ENCODE measurements around the gene SLC17A2.

Gene SLC17A2

GRCh38 chr6:25962149-25963127 is 31.9 kb upstream of the SLC17A2 start, which contains the start of gene TRIM38:
TRIM38 (plus strand) TSS chr6:25962802; CDS start chr6:25966523, 3,721 bp downstream.
- POLR2A ChIA-PET = interaction anchor here (1.2 kb wide), 1 partner anchor 30 kb away, joined by 5 read pairs; no protein-coding TSS in a partner anchor
- TF ChIP-seq, protein P1, sequence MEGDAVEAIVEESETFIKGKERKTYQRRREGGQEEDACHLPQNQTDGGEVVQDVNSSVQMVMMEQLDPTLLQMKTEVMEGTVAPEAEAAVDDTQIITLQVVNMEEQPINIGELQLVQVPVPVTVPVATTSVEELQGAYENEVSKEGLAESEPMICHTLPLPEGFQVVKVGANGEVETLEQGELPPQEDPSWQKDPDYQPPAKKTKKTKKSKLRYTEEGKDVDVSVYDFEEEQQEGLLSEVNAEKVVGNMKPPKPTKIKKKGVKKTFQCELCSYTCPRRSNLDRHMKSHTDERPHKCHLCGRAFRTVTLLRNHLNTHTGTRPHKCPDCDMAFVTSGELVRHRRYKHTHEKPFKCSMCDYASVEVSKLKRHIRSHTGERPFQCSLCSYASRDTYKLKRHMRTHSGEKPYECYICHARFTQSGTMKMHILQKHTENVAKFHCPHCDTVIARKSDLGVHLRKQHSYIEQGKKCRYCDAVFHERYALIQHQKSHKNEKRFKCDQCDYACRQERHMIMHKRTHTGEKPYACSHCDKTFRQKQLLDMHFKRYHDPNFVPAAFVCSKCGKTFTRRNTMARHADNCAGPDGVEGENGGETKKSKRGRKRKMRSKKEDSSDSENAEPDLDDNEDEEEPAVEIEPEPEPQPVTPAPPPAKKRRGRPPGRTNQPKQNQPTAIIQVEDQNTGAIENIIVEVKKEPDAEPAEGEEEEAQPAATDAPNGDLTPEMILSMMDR (IDR thresholded peaks at IDR 0.05; ENCODE audit: insufficient read depth, low read length, missing control alignments) = no peak
- DNase-seq (ENCODE audit: low read depth, low spot score) = peak; percentile 74
- CTCF ChIA-PET = interaction anchor here (0.8 to 2.6 kb wide), 5 partner anchors 10 to 58 kb away, joined by 3 to 14 read pairs (median 6); no protein-coding TSS in a partner anchor
- peak within 1 kb of the TSS; percentile 65 for H3K4me3 ChIP-seq (ENCODE audit: low read depth, low read length)

GRCh38 chr6:25961619-25962148 is 31.2 kb upstream of the SLC17A2 start:
- DNase-seq (ENCODE audit: low read depth, low spot score) = no peak
- TF ChIP-seq, protein P1 (IDR thresholded peaks at IDR 0.05; ENCODE audit: insufficient read depth, low read length, missing control alignments) = no peak
- CTCF ChIA-PET = interaction anchor here (0.8 to 2.6 kb wide), 4 partner anchors 11 to 59 kb away, joined by 3 to 14 read pairs (median 6); no protein-coding TSS in a partner anchor
- peak overlapping the region; percentile 65 for H3K4me3 ChIP-seq (ENCODE audit: low read depth, low read length)
- POLR2A ChIA-PET = no interaction called here

- ChIA-PET POLR2A (no interaction called here), CTCF (interaction anchor here (0.9 to 2.6 kb wide), 3 partner anchors 19 to 60 kb away, joined by 3 to 9 read pairs (median 3); no protein-coding TSS in a partner anchor)
- TF ChIP-seq, protein P1 (IDR thresholded peaks at IDR 0.05; ENCODE audit: insufficient read depth, low read length, missing control alignments) = no peak
- no peak for DNase-seq (ENCODE audit: low read depth, low spot score)
- H3K4me3 ChIP-seq (ENCODE audit: low read depth, low read length) = no peak overlapping the region
Measured at GRCh38 chr6:25960734-25961133, 30.2 kb upstream of the SLC17A2 start.

DNA sequence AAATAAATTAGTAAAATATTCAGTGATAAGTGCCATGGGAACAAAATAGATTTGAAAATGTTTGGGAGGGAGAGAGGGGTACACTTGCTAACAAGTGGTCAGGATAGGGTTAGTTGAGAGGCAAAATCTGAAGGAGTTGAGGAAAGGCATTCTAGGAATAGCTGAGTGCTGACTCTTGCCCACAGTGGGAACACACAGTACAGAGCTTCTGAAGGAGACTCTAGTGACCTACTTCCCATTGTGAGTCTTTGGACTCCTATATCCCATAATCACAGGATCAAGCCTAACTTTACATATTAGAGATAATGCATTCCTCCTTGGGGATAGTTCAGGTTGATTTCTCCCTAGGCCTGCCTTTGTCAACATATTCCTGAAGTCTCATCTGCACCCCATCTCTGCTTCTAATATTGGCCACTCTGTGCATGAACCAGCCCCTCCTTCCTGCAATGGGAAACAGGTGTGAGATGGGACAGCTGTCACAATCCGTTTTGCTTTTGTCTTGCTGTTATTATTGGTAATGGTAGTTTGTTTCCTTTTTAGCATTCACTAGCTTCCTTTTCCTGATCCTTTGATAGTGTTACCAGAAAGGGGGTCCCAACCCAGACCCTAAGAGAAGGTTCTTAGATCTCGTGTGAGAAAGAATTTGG is 29.5 kb upstream of the SLC17A2 start:
- POLR2A ChIA-PET = no interaction called here

DNA sequence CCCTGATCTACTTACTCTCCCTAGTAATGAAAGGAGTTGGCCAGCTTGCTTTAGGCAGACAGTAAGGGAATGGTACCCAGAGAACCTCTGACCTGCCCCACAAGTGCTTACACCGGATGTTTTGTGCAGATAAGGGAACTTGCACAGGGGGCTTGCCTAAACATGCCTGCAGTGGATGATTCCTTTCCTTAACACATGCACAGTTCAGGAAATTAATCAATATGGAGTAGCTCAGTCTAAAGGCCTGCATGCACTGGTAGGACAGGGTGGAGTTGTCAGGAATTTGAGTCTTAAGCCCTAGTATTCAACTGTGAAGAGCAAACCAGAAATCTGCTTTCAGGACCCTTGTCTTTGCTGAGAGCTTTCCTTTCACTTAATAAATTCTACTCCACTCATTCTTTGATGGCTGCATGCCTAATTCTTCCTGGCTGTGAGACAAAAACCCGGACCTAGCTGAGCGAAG is 28.2 kb upstream of the SLC17A2 start:
- TF ChIP-seq, protein P1 (IDR thresholded peaks at IDR 0.05; ENCODE audit: insufficient read depth, low read length, missing control alignments) = no peak
- no peak for DNase-seq (ENCODE audit: low read depth, low spot score)
- ChIA-PET CTCF (interaction anchor here (1.0 kb wide), 1 partner anchor 34 kb away, joined by 5 read pairs; no protein-coding TSS in a partner anchor), POLR2A (no interaction called here)
- H3K4me3 ChIP-seq (ENCODE audit: low read depth, low read length) = no peak overlapping the region

More for the DNA sequence above, 29.5 kb upstream of the SLC17A2 start:
- TF ChIP-seq, protein P1 (IDR thresholded peaks at IDR 0.05; ENCODE audit: insufficient read depth, low read length, missing control alignments) = no peak
- no peak for DNase-seq (ENCODE audit: low read depth, low spot score)
- H3K4me3 ChIP-seq (ENCODE audit: low read depth, low read length) = no peak overlapping the region
- CTCF ChIA-PET = interaction anchor here (0.7 to 2.6 kb wide), 3 partner anchors 18 to 172 kb away, joined by 3 to 9 read pairs (median 3); no protein-coding TSS in a partner anchor

All from AG04449 (cell line).